Fibroblast of skin of abdomen (primary cell): ENCODE data around the gene TPCN2.
"Not testable (repeated sequence)": the region's sequence is repeated elsewhere in the genome, so short reads cannot be mapped to it uniquely, and the experiment has no call there.

Source experiments
- DNase-seq: peaks from one replicate; pipeline ENCODE4 v3.0.0-alpha.2; 2013

The TPCN2 gene

GRCh38 chr11:69076129-69076791 is 27.5 kb downstream of the TPCN2 start:
- DNase-seq, result peak; percentile 23

DNA sequence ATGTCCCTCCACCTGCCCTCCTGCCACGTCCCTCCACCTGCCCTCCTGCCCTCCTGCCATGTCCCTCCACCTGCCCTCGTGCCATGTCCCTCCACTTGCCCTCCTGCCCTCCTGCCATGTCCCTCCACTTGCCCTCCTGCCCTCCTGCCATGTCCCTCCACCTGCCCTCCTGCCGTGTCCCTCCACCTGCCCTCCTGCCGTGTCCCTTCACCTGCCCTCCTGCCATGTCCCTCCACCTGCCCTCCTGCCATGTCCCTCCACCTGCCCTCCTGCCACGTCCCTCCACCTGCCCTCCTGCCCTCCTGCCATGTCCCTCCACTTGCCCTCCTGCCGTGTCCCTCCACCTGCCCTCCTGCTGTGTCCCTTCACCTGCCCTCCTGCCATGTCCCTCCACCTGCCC is 28.2 kb downstream of the TPCN2 start:
- not testable (repeated sequence) for DNase-seq

GRCh38 chr11:69078508-69078907 is 29.8 kb downstream of the TPCN2 start:
- DNase-seq, result no peak

GRCh38 chr11:69078930-69079605 is 30.3 kb downstream of the TPCN2 start:
- no peak for DNase-seq

- no peak for DNase-seq
Measured at GRCh38 chr11:69079661-69080256, 31.0 kb downstream of the TPCN2 start.

DNA sequence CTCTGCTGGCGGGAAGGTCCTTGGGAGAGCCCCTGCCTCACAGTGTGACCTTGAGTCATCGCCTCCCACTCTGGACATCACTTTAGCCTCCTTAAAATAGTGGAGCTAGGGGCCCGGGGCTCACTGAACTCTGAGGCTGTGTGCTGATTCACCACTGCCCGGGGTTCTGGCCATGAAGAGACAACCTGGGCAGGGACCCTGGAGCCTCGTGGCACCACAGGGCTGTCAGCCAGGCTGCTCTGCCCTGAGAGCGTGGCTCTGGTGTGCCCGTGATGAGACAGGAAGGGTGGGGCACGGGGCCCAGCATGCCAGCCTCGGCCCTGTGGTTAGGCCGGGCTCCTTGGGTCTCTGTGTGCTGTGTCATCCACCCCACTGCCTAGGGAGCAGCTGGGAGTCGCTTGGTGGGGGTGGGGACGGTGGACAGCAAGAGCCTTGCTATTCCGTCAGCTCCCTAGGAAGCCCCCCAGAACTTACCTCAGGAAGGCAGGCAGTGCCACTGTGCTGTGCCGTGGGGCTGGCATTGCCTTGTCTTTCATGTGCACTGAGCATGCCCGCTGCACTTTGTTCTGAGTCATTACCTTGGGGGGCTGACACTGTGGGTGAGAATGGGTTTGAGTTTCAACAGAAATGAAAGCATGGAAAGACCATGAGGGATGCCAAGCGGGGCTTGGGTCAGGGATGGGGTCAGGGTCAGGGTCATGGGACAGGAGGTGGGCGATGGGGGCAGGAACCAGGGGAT is 31.7 kb downstream of the TPCN2 start:
- peak; percentile 16 for DNase-seq

DNA sequence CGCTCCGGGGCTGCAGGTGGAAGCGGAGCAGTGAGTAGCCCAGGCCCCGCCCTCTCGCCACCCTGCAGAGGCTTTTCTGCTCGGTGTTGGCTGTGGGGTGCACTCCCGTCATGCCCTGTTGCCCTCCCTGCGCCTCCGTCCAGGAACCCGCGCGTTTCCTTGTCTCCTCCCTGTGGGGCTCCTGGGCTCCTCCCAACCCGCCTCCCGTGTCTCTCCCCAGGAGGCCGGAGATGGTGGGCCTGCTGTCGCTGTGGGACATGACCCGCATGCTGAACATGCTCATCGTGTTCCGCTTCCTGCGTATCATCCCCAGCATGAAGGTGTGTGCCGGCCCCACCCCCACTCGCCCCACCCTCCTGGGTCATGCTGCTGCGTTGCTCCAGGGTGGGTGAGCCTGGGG is 32.4 kb downstream of the TPCN2 start:
- DNase-seq, result no peak

DNA sequence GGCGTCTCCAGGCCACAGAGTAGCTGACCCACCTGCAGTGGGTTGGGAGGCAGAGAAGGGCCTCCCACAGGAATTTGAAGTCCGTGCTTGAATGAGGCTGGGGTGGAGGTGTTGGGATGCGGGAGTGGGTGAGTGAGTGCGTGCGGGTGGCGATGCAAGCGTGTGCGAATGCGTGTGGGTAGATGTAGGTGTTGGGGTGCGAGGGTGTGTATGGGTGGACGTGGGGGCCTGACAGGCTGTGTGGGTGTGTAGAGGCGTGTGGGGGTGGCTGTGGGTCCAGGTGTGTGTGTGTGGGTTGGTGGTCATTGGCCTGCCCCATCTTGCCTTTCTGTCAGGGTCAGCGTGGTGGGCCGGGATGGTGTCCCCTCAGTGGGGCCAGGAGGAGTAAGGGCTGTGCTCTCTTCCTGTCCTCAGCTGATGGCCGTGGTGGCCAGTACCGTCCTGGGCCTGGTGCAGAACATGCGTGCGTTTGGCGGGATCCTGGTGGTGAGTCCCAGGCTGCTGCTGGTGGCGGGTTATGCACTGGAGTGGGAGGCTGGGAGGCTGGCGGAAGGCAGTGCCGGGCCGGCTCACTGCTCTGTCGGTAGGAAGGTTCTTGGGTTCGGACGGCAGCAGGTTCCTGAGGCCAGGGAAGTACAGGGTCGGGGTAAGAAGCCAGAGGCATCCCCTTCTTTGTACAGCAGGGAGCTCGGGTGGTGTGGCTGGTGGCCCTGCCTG is 35.0 kb downstream of the TPCN2 start:
- DNase-seq, result no peak

- DNase-seq, result no peak
Measured at GRCh38 chr11:69084371-69084770, 35.6 kb downstream of the TPCN2 start.

- no peak for DNase-seq
Measured at GRCh38 chr11:69085490-69086095, 36.9 kb downstream of the TPCN2 start.

DNA sequence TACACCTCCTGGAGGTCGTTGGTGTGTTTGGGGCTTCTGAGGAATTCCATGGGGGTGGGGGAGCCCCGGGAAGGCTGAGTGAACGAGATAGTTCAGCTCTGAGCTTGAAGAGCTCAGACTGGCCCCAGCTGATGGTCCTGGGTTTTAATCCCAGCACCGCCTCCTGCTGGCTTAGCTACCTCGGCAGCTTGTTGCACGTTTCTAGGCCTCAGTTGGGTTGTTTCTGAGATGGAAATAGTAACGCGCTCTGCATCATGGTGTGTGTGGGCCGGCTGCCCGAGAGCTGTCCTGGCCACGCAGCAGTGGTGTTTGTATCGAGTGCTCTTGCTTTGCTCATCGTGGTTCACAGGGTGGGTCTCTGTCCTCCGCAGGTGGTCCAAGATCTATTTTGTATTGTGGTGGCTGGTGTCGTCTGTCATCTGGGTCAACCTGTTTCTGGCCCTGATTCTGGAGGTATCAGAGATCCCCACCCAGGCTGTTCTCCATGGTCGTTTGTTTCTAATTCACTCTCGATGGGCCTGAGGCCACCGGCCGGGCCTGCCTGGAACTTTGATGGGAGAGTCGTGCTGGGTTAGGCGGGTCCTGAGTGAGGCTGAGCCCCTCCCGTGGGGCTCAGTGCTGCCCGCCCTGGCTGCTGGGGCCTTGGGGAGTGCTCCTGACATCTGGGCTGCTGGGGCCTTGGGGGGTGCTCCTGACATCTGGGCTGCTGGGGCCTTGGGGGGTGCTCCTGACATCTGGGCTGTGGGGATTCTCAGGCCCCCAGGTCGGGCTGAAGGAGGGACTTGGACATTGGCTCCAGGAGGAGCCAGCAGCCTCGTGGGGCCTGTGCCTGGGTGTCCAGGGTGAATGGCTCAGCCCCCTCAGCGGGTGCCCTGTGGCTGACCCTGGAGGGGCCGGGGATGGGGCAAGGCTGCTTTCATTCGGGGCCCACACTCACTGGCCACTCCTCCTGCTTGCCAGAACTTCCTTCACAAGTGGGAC is 37.7 kb downstream of the TPCN2 start:
- DNase-seq, result no peak

GRCh38 chr11:69087133-69087524 is 38.4 kb downstream of the TPCN2 start:
- no peak for DNase-seq

- no peak for DNase-seq
Measured at GRCh38 chr11:69087811-69088210, 39.1 kb downstream of the TPCN2 start.

DNA sequence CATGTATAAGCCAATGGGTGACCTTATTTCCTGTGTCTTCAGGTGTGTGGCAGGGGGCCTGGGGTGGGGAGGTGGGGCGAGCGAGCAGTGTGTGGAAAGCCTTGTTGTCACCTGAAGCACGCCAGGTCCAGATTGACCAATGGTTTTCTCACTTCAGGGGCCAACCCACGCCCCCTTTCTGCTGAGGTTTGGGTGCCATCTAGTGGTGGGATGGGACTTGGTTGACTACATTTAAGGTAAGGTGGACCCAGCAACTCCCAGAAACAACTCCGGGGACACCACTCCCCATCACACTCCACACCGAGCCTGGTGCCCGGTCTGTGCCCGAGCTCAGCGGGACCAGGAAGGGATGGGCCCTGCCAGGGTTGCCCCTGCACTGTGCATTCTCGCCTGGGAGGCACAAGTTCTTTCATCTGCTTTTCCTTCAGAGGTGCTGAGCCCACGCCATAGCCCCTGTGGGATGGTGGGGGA is 40.0 kb downstream of the TPCN2 start:
- DNase-seq, result peak; percentile 69

GRCh38 chr11:69089258-69089657 is 40.5 kb downstream of the TPCN2 start:
- peak; percentile 84 for DNase-seq

GRCh38 chr11:69091638-69092165 is 43.0 kb downstream of the TPCN2 start:
- no peak for DNase-seq

- DNase-seq, result no peak
Measured at GRCh38 chr11:69092263-69092662, 43.5 kb downstream of the TPCN2 start.

- DNase-seq, result no peak
Measured at GRCh38 chr11:69093106-69093505, 44.4 kb downstream of the TPCN2 start.

DNA sequence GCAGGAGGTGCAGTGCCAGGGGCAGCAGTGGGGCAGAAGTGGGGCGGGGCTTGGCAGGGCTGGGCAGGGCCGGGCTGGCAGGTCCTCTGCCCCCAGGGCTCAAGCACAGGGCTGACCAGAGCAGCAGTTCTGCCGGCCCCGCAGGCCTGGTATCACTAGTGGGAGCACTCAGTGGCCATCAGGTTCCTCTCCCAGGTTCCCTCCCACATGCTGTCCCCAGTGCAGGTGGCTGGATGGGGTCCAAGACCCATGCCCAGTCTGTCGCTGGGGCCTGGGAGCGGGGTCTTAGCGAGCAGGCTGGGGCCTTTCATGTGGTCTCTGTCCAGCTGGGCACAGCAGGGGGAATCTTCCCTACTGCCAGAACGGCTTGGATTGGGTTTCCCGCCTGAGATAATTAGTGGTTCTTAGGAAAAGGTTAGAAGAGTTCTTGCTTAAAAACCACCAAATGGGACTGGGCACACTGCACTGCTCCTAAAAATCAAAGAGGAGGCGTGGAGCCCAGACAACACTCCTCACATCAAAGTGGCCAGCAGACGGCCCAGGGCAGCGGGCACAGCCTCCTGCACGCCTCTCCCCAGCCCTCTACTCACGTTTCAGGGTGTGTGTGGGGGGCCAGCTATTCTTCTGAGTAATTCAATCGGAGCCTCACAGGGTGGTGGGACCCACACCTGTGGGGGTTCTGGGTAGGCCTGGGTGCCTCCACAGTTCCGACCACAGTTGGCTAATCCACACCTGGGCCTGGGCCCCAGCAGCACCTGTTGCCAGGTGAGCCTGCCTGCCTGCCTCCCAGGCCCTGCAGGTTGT is 45.6 kb downstream of the TPCN2 start:
- no peak for DNase-seq

DNA sequence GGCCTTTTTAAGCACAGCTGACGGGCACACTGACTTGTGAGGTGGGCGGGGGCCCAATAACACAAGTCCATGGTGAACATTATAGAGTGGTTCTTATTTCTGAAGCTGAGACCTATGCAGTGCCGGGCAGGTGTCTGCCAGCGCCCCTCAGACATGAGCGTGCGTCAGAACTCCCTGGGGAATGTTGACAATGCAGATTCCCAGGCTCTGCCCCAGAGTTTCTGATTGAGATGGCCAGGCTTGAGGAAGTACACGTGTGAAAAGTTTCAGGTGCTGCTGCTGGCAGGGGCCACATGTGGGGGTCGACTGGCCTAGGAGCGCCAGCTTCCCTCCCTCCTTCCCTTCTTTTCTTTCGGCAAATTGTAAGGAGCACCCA is 46.2 kb downstream of the TPCN2 start:
- no peak for DNase-seq
